HG03439 (cell line): ENCODE measurements around the gene PYY.

ENCODE experiments used
- ATAC-seq: cut with Tn5 transposase; IDR thresholded peaks from one replicate; pipeline ENCODE4 v1.9.1; 2021; ENCODE audit warnings: mild to moderate bottlenecking, moderate library complexity; ENCODE audit not compliant: unreplicated experiment

The PYY gene

DNA sequence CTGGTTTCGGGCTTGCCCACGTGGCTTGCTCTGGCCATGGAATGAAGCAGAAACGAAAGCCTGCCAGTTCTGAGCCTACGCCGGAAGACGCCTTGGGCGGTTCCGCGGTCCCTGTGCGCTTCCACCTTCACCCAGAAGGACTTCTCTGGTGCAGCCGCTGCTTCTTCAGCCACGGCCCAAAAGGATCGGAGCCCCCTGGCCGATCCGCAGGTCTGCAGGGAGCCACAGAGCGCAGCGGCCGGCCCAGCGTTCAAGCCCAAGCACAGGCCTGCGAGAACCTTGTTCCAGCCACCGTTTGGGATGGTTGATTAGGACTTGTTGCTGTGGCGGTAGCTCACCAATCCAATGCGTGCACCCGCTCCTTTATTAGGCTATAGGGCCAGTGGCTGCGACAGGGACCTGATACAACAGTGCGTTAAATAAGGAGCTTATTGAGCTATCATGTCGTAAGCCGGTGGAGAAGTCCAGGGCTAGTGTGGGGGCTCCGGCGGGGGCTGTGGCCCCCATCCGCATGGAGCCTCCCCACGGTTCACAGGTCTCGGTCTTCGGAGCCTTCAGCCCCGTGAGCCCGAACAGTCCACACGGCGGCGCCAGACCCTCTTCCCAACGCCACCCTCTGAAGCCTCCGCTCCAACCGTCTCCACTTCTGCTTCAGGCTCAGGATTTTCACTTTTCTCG is 36.3 kb downstream of the PYY start:
- ATAC-seq: no peak

DNA sequence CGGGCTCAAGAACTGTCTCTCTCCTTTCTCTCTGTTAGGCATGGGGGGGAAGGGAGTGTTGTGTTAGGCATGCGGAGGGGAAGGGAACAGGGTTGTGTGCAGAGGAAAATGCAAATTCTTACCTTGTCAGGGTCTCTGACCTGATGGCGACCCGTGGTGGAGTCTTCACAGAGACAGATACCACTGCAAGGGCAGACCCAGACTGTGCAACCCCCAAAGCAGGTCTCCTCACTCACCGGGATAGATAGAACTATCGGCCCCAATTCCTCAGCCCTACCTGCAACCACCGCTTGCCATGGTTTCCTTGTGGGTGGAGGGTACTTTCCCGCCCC is 36.8 kb downstream of the PYY start:
- ATAC-seq: no peak

DNA sequence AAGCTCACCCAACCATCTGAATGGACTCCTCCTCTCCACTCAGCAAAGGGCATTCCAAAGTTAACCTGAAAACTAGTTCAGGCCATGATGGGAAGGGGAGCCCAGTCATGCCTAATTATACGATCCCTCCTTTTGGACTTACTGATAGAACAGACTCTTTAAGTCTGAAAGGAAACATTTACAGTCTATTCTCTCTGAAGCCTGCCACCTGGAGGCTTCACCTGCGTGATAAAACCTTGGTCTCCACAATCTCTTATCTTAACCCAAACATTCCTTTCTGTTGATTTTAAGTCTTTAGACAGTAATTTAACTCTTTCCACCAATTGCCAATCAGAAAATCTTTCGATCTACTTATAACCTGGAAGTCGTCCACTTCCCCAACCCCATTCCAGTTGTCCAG is 37.4 kb downstream of the PYY start:
- ATAC-seq: no peak

DNA sequence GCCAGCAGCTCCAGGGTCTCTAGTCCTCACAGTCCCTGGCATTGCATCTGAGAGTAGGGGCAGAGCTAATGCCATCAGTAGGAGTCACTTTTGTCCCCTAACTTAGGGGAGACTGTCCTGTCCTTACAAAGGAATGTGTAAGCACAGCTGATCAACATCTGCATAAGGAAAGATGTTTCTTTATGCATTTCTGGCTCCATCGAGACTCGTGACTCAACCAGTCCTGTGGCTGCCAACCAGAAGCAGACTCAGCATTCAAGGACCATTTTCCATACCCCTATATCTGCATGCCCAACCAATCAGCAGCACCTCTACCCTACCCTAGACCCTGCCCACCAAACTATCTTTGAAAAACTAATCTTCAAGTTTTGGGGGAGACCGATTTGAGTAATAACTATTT is 38.2 kb downstream of the PYY start:
- ATAC-seq: no peak

DNA sequence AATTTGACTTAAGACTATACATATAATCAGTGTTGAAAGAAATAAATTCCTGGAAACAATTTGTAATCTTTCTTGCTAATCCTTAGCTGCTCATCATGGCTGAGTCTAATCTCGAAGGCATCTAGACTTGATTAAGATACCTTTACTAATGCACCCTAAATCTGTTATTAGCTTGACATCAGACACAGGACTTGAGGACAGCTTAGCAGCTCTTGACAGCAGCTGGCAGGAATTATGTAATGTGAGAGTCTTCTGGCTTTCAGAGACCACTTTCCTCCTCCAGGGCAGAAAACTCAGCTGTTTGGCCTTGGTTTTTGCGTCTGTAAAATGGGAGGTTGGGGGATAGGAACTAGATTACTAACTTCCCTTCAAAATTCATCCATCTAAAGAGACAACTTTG is 39.3 kb downstream of the PYY start:
- ATAC-seq: no peak

DNA sequence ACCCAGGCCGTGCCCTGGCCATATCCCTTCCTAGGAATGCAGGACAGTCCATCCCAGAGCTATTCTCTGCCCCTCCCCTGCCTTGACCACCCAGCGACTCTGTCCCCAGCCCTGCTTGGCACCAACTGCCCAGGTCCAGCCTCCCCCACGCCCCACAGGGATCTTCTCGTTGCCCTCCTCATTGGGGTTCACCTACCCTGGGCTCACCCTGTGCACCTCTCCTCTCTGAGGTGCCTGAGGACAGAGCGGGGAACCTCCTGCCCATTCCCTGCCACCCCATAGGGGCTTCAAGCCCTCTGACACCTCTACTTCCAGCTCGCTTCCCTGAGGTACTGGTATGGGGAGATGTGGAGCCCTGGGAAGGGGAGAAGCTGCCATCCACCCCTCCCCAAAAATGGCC is 40.2 kb downstream of the PYY start:
- ATAC-seq: no peak

DNA sequence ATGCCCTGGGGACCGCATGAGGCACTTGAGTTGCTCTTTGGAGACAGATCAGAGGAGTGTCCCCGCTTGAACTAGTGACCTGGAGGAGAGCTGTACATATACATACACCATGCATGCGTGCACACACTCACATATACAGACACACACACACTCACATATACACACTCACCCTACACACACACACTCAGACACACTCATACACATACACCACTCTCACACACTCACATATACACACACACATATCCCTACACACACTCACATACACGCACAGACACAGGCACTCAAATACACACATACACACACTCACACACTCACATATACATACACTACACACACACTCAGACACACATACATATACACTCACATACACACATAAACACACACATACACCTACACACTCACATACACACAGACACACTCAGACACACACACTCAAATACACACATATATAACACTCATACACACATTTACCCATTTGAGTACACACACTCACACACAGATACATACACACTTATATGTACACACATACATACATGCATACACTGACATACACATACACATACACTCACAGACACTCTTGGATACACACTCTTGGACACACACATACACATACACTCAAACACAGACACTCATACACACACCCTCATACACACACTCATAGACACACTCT is 41.0 kb downstream of the PYY start:
- ATAC-seq: no peak

DNA sequence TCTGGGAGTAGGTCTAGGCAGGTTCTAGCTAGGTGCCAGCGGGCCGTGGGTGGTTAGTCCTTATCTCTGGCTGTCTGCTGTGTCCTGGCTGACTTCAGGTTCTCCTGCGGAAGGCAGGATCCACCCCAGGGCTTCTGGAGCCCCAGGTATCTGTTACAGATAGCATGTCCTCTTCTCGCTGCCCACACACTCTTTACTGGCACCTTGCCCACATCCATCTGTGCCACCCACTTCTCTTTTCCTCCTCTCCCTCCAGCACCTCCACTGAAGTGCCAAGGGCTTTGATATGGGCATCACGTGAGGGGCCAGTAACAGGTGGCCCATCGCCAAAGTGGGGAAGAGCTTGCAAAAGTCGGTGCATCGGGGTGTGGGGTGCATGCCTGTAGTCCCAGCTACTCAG is 41.8 kb downstream of the PYY start:
- no peak for ATAC-seq

DNA sequence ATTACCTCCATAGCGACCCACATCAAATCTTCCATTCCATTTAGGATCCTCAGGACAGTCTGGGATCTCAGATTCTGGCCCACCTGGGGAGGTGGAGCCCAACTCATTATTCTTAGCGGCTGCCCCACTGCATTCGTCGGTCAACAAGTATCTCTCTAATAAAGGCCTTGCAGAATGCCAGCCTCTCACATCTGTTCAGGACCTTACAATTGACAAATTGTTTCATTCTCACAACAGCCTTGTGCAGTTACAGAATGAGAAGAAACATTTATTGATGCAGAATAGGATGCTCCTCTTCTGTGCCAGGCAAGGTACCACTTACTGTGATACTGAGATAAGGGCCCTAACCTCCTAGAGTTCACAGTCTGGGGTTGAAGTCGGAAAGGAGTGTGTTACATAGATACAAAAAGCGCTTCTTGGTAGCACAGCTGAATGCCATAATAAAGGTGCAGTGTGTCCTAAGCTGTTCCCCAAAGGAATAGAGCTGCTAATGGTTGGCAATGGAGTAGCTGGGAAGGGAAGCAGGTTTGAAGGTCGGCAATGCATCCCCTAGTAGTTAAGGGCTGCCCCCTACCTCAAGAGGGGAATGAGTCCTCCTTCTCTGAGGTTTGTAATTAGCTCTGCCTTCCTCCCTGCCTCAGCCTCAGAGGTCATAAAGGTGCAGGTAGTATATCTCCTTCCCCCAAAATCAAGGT is 44.1 kb downstream of the PYY start:
- no peak for ATAC-seq

DNA sequence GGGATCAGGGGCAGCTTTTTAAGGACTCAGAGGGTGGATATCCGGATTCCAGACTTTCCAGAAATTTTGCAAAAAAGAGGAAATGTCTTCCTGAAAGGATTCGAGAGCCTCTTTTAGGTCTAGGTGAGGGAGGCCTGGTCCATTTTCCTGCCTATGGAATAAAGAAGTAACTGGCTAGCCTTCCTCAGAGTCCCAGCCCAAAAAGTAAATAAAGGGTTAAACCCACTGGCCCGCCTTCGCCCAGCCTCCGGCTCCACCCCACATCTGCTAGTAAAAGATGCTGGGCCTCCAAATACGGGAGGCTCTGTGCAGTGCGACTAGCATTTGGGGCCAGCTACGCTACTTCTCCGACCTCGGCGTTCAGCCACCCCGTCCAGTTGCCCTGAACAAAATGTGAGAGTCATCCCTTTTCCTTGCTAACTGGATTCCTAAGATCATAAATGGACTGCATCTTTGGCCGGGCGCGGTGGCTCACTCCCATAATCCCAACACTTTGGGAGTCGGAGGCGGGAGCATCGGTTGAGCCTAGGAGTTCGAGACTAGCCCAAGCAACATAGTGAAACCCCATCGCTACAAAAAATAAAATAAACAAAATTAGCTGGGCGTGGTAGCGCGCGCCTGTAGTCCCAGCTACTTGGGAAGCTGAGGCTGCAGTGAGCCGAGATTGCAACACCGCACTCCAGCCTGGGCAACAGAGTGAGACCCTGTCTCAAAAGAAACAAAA is 45.6 kb downstream of the PYY start:
- no peak for ATAC-seq

DNA sequence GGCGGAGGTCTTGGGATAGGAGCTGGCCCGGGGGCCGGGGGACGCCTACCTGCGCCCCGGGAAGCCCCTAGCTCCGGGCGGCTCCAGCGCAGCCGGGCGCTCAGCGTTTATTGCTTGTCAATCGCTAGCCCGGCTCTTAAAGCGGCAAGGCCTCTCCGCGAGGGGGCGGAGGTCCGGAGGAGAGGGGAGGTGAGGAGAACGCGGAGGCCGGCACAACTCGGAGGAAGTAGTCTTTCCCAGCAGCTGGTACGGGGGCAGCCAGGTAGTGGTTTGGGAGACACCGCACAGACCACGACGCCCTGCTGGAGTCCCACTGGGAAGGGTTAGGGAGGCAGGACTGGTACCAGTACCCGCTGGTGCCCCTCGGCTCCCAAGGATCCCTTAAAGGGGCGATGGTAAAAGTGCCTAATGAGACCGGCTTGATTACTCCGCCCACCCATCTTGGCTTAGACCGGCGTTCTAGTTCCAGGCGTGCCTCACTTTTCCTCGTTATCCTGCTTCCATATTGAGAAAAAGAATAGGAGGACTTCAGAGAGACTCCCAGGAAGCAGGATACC is 46.2 kb downstream of the PYY start, which contains the start of gene MPP2:
Gene MPP2, minus strand, starts transcription at position 112 of the 557 bp plus-strand sequence. CDS start 3,076 bp downstream, outside the sequence.
- no peak for ATAC-seq

DNA sequence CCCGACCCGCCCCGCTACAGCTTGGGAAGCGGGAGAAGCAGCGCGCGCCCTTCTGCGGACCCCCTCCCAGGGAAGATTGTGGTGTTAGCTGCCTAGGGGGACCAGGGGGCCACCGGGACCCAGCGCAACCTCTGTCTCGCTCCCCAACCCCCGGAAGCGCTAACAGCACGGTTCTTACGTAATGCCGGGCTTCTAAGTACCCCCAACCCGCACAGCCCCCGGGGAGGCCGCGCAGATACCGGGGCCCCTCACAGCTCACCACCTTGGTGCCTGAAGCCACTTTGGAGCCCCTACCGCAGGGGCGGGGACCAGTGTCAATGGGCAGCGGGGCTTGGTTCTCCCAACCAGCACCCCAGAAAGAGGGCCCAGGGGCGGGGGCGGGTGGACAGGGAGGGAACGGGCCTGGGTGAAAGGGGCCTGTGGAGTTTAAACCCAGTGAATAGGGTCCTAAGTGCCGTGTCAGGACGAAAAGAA is 46.8 kb downstream of the PYY start:
- ATAC-seq: no peak

DNA sequence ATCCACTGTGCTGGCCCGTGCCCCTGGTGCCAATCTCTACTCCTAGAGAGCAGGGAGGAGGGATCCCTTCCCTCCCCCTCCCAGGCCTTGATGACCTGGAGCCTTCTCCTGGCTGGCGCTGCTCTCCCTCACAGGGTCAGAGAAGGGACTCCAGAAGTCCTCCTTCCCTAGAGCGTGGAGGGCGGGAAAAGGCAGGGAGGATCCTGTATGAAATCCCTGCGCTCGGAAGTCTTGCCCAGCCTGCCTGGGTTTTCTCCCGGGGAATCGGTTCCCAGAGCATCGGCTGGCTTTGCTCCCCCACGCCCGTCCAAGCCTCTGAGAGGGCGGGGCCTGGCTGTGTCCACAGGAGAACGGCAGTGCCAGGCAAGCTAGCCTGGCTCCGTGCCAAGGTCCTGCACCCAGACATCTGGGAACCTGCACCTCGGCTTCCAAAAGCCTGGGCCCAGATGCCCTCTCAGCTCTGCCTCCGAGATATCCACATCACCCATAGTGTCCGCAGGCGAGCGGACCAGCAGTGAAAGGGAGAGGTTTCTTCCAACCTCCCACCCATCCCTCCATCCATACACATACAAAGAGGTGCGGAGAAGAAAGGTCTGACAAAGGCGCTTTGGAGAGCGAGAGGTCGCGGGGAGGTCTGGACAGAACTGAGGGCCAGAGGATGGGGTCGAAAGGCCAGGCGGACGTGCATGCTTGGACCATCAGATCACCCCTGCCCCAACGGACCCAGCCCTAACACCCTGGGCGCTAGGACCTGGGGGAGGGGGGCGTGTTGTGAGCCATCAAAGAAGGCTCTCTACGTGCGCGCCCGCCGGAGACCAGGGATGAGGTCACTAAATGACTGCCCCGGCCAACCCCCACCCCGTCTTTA is 47.5 kb downstream of the PYY start:
- no peak for ATAC-seq

DNA sequence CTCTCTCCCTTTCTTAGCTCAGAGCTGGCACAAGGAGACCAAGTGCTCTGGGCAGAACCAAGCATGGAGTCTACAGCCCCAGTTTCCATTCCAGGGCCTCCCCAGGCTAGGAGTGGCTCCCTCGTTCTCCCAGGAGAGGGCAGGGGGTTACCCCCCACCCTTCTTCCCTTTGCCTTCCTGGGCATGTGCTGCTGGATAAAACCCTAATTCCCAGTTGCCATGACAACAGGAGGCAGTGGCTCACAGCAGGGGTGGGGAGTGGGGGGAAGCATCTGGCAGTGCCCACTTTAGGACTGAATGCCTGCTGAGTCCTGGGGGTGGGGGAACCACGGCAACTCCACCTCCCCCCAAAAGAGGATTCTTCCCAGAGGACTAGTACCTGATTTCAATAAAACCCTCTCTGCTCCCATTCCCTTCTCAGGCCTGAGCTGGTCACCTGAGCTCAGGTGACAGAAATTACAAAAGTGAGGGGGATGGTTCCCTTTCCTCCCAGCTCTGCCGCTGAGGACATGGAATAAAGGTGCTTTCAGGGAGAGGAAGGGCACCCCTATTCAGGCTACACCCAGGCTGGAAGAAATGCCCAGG is 48.2 kb downstream of the PYY start:
- no peak for ATAC-seq
